ENCODE measurements around the gene FREM2. TPM values are rescaled to one million over a fixed set of nuclear protein-coding genes. Genes with fewer than 3 reads are reported as not detected.

FREM2 gene
- total RNA-seq, 4 donors from 2014 or later = 0.13 to 4.1 (median 0.19) TPM; not detected in 1

DNA sequence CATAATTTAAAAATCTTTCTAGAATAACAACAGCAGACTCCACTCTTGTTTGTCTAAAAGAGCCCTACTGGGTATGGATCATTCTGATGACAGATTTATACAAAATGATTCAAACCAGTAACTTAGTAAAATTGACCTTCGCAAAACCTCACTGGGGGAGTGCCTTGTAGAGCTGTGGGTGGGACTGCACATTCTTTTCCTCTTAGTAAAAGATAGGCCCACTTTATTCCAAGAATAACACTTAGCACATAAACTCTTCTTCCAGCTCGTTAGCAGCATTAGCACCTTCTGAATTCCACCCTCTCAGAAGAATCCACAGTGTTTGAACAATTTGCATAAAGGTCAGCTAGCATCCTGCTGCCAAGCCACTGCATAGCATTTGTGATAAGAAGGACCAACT, 196.9 kb downstream of the FREM2 start:
- no peaks in the 10 kb centered on the region for H3K36me3 ChIP-seq
- TF ChIP-seq, protein P1, sequence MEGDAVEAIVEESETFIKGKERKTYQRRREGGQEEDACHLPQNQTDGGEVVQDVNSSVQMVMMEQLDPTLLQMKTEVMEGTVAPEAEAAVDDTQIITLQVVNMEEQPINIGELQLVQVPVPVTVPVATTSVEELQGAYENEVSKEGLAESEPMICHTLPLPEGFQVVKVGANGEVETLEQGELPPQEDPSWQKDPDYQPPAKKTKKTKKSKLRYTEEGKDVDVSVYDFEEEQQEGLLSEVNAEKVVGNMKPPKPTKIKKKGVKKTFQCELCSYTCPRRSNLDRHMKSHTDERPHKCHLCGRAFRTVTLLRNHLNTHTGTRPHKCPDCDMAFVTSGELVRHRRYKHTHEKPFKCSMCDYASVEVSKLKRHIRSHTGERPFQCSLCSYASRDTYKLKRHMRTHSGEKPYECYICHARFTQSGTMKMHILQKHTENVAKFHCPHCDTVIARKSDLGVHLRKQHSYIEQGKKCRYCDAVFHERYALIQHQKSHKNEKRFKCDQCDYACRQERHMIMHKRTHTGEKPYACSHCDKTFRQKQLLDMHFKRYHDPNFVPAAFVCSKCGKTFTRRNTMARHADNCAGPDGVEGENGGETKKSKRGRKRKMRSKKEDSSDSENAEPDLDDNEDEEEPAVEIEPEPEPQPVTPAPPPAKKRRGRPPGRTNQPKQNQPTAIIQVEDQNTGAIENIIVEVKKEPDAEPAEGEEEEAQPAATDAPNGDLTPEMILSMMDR (IDR thresholded peaks at IDR 0.05) = no peak
- TF ChIP-seq POLR2A (IDR thresholded peaks at IDR 0.05) = no peak
- no peak for DNase-seq
- no peaks in the 10 kb centered on the region for H3K4me1 ChIP-seq
- no peaks in the 10 kb centered on the region for H3K9me3 ChIP-seq
- H3K27ac ChIP-seq = no peak overlapping the region
- H3K4me3 ChIP-seq = no peak overlapping the region
- H3K27me3 ChIP-seq = no peaks in the 10 kb centered on the region

DNA sequence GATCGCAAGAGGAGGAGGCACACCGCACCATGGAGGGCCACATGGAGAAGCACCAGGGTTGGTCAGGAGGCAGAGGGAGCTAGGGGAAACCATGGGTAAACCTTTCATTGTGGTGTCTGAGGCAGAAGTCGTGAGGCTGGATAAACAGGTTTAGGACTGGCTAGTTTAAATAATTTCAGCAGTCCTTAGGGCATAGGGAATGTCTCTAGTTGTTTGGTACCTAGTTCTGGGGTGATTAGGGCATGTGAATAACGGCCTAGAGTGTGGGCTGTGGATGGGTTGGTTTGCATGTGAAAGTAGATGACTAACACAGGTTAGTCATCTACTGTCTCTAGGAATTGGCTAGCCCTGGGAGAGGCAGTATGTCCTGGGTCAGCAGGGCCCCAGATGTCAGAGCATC, 201.4 kb downstream of the FREM2 start:
- Histone ChIP-seq H3K27ac (no peak overlapping the region), H3K4me3 (no peak overlapping the region), H3K27me3 (no peaks in the 10 kb centered on the region), H3K4me1 (no peaks in the 10 kb centered on the region), H3K36me3 (no peaks in the 10 kb centered on the region), H3K9me3 (no peaks in the 10 kb centered on the region)
- TF ChIP-seq, protein P1 (IDR thresholded peaks at IDR 0.05) = no peak
- no peak for TF ChIP-seq POLR2A (IDR thresholded peaks at IDR 0.05)
- no peak for DNase-seq

DNA sequence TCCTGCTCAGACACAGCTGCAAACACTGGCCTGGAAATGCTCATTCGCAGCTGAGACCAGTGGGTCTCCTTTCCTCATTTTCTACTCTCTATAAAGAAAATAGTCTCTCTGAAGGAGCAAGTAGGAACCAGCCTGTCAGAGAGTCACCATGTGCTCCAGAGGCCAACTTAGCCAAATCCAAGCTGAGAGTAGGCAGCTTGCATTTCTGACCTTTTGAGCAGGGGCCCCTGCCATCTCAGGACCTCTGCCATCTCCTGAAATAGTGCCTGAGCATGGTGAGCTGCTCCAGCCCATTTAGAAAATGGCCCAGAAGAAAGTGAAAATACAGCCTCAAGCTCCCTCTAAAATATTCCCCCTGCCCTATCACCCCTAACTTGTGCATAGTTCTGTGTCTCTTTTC, 208.2 kb downstream of the FREM2 start:
- H3K9me3 ChIP-seq = no peaks in the 10 kb centered on the region
- H3K4me1 ChIP-seq = no peaks in the 10 kb centered on the region
- TF ChIP-seq POLR2A (IDR thresholded peaks at IDR 0.05) = no peak
- TF ChIP-seq, protein P1 (IDR thresholded peaks at IDR 0.05) = no peak
- no peak overlapping the region for H3K4me3 ChIP-seq
- no peaks in the 10 kb centered on the region for H3K36me3 ChIP-seq
- no peak overlapping the region for H3K27ac ChIP-seq
- no peaks in the 10 kb centered on the region for H3K27me3 ChIP-seq
- DNase-seq = no peak

DNA sequence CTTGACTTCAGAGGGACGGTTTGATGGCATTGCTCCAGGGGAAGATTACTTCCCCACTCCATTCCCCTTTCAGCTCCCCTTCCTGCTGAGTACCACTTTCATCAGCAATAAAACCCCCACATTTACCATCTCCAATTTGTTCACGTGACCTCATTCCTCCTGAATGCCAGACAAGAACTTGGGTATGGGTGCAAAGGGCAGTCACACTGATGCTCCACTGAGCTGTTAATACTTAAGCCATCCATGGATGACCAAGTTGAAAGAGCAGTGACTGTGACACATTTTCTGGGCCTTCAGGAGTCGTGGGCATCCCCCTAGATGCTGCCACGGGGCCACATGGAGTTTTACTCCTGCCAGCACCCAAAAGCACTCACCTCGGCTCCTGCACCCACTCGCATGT, 210.6 kb downstream of the FREM2 start:
- no peak for DNase-seq
- H3K36me3 ChIP-seq = no peaks in the 10 kb centered on the region
- H3K9me3 ChIP-seq = no peaks in the 10 kb centered on the region
- H3K27me3 ChIP-seq = no peaks in the 10 kb centered on the region
- no peak overlapping the region for H3K27ac ChIP-seq
- TF ChIP-seq, protein P1 (IDR thresholded peaks at IDR 0.05) = no peak
- TF ChIP-seq POLR2A (IDR thresholded peaks at IDR 0.05) = no peak
- no peak overlapping the region for H3K4me3 ChIP-seq
- H3K4me1 ChIP-seq = no peaks in the 10 kb centered on the region

DNA sequence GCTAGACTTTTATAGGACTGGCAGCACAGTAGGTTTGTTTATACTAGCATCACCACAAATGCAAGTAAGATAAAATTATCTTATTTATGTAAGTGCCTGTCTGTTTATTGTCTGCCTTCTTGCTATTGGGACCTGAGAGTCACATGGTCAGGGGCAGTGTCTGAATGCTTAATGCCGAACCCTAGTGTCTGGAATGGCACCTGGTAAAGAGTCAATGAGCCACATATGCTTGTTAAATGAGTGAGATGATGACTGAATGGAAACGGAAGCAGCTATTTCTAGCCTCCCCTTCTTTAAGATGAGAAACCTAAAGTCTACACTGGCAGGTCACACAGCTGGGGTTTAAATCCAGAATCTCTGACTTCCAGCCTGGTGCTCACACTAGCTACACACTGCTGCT, 211.6 kb downstream of the FREM2 start:
- H3K36me3 ChIP-seq = no peaks in the 10 kb centered on the region
- DNase-seq = no peak
- no peak for TF ChIP-seq POLR2A (IDR thresholded peaks at IDR 0.05)
- TF ChIP-seq, protein P1 (IDR thresholded peaks at IDR 0.05) = no peak
- H3K4me3 ChIP-seq = no peak overlapping the region
- no peak overlapping the region for H3K27ac ChIP-seq
- H3K4me1 ChIP-seq = no peaks in the 10 kb centered on the region
- H3K27me3 ChIP-seq = no peaks in the 10 kb centered on the region
- H3K9me3 ChIP-seq = no peaks in the 10 kb centered on the region

DNA sequence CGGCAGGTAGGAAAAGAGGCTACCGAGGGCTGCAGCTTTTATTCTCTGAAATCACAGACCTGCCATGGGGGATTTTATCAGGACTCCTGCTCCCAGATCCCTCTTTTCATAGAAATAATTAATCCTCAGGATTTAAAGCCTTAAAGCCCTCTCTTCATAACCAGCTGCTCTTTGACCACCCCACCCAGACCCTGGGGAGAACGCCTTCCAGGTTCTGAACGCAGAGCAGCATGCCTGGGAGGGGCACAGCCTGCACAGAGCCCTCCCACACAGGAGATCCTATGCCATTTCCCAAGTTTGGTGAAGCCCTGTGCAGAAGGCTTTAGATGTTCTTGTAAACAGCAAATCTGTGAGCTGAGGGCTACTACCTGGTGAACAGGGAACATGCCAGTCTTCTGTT, 212.7 kb downstream of the FREM2 start:
- Histone ChIP-seq H3K27ac (no peak overlapping the region), H3K4me3 (no peak overlapping the region), H3K9me3 (no peaks in the 10 kb centered on the region), H3K27me3 (no peaks in the 10 kb centered on the region), H3K4me1 (no peaks in the 10 kb centered on the region), H3K36me3 (no peaks in the 10 kb centered on the region)
- TF ChIP-seq POLR2A (IDR thresholded peaks at IDR 0.05) = no peak
- TF ChIP-seq, protein P1 (IDR thresholded peaks at IDR 0.05) = no peak
- no peak for DNase-seq
